ENCODE results near the gene CCNY. TPM values are rescaled to one million over a fixed set of nuclear protein-coding genes. Genes with fewer than 3 reads are reported as not detected.

Gene CCNY
- total and polyA plus RNA-seq, 2 of the 4 experiments (the other 2 are of a cell fraction), result 38.0 to 131 TPM

DNA sequence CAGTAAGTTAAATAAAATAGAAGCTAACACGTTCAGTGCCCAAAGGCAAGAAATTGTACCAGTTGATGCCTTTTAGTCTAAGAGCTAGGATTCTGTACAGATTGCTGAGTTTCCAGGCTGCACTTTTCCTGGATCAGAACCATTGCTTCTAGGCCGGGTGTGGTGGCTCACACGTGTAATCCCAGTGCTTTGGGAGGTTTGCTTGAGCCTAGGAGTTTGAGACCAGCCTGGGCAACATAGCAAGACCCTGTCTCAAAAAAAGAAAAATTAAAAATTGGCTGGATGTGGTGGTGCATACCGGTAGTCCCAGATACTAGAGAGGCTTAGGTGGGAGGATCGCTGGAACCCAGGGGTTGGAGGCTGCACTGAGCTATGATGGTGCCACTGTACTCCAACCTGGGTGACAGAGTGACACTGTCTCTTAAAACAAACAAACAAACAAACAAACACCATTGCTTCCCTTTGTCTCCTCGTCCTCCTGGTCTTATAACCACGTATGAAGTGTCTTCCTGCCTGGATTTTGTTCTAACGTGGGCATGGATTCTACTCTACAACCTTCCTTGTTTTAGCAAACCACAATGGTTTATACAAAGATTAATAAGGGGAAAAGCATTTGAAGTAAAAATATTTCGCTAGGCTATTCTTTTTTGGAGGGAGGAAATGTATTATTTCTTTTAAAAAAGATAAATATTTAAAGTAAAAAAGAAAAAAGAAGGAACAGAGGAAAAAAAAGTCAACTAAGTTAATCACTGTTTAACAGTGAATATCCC, 9.7 kb upstream of the CCNY start:
- no peak overlapping the region for H3K4me3 ChIP-seq (ENCODE audit: insufficient read depth, low read depth, low read length)
- H3K4me1 ChIP-seq (ENCODE audit: control insufficient read depth, insufficient read depth, low read length), result peaks cover 27% of the 10 kb centered on the region
- dilution Hi-C loops (cut with HindIII; ENCODE audit: low sequenced_read_pairs, unreplicated experiment) (no loop called here), intact Hi-C loops (cut with micrococcal nuclease) (loop anchor here (1.0 to 5.0 kb wide), 2 partner anchors 9 to 199 kb away; partner anchors contain the start of gene CREM), in situ Hi-C loops (cut with MboI; ENCODE audit: low sequenced_read_pairs) (no loop called here)
- BruUV-seq (replicated peaks), result no TSS peak
- peak overlapping the region; percentile 95; the same call in 1 of the 3 replicates for H2BK15ac ChIP-seq (ENCODE audit: low read depth, low read length)
- H4K91ac ChIP-seq (ENCODE audit: insufficient read depth, low read depth, low read length), result peak overlapping the region; percentile 95
- H3K4me2 ChIP-seq (ENCODE audit: low read depth, low read length), result peak overlapping the region; percentile 85
- CTCF ChIA-PET, result interaction anchor here (0.6 kb wide), 1 partner anchor 57 kb away, joined by 3 read pairs; no protein-coding TSS in a partner anchor
- peak overlapping the region; percentile 71 for H3K56ac ChIP-seq (ENCODE audit: extremely low read depth, insufficient read depth, low read length)
- peak; percentile 25 for ATAC-seq (ENCODE audit: low read depth)
- H2BK120ac ChIP-seq (ENCODE audit: low read depth, low read length), result peak overlapping the region; percentile 87
- no peak for TF ChIP-seq CHD1 (IDR thresholded peaks at IDR 0.05; ENCODE audit: low read depth, low read length)
- no peak for TF ChIP-seq RAD21 (IDR thresholded peaks at IDR 0.05; ENCODE audit: low read length)
- peak overlapping the region; percentile 97 for H4K5ac ChIP-seq (ENCODE audit: low read depth, low read length)
- H4K20me1 ChIP-seq (ENCODE audit: insufficient read depth, low read length), result peaks cover 16% of the 10 kb centered on the region
- 100% methylated on average over 1 of the region's 9 CpGs; no CpG with 5 or more reads in 1 of the 2 experiments for WGBS, 2 experiments (ENCODE audit: extremely low coverage in 2 of 2, insufficient read length in 1 of 2)
- peak; percentile 73 for DNase-seq
- no peaks in the 10 kb centered on the region for H3K27me3 ChIP-seq (ENCODE audit: control insufficient read depth, insufficient read depth, low read length)
- peak overlapping the region; percentile 99 for H3K27ac ChIP-seq (ENCODE audit: insufficient read depth, low read length)
- peak overlapping the region; percentile 98 for H2BK5ac ChIP-seq (ENCODE audit: low read depth, low read length, poor library complexity, severe bottlenecking)
- POLR2A ChIA-PET (ENCODE audit: unreplicated experiment), result no interaction called here
- peak overlapping the region; percentile 94 for H3K4ac ChIP-seq (ENCODE audit: low read depth, low read length)
- H3K9me1 ChIP-seq (ENCODE audit: insufficient read depth, low read length), result peaks cover 24% of the 10 kb centered on the region
- H2BK20ac ChIP-seq (ENCODE audit: low read depth, low read length), result peak overlapping the region; percentile 92
- no peak overlapping the region for H2AFZ ChIP-seq (replicated peaks; ENCODE audit: low read length, poor library complexity)
- H3K36me3 ChIP-seq (ENCODE audit: control insufficient read depth, insufficient read depth, low read length), result peaks cover 2% of the 10 kb centered on the region; the same call in 1 of the 2 replicates
- peak overlapping the region; percentile 76 for H3K14ac ChIP-seq (replicated peaks; ENCODE audit: low read depth, low read length)
- H3K9ac ChIP-seq (ENCODE audit: low read depth, low read length), result peak overlapping the region; percentile 47
- peak overlapping the region; percentile 85 to 96 for H4K8ac ChIP-seq (ENCODE audit: low read depth in 2 of 2, low read length in 2 of 2)
- H3K18ac ChIP-seq (ENCODE audit: low read depth, low read length), result peak overlapping the region; percentile 100
- H2AK9ac ChIP-seq (replicated peaks; ENCODE audit: low read depth, low read length, poor library complexity), result no peak overlapping the region
- peak overlapping the region; percentile 99 for H2AK5ac ChIP-seq (ENCODE audit: low read depth, low read length)
- no peaks in the 10 kb centered on the region for H3K9me3 ChIP-seq (ENCODE audit: control insufficient read depth, insufficient read depth, low read length)
- peak overlapping the region; percentile 74; the same call in 1 of the 2 replicates for H3K23ac ChIP-seq (ENCODE audit: low read depth, low read length)
- peaks cover 43 to 68% of the 10 kb centered on the region in 2 experiments for H3K79me1 ChIP-seq (ENCODE audit: low read depth in 1 of 2, low read length in 2 of 2)
